HG03354 (cell line): ENCODE measurements around the gene VGLL1.

ENCODE experiments used
- ATAC-seq: cut with Tn5 transposase; IDR thresholded peaks from one replicate; pipeline ENCODE4 v1.9.1; 2021; ENCODE audit warnings: mild to moderate bottlenecking; ENCODE audit not compliant: unreplicated experiment, poor library complexity, severe bottlenecking

The VGLL1 gene, protein sequence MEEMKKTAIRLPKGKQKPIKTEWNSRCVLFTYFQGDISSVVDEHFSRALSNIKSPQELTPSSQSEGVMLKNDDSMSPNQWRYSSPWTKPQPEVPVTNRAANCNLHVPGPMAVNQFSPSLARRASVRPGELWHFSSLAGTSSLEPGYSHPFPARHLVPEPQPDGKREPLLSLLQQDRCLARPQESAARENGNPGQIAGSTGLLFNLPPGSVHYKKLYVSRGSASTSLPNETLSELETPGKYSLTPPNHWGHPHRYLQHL

GRCh38 chrX:136531951-136532350 lies at the start of gene VGLL1:
VGLL1 (plus strand) TSS chrX:136532215; CDS start chrX:136536021, 3,806 bp downstream.
- no peak for ATAC-seq

DNA sequence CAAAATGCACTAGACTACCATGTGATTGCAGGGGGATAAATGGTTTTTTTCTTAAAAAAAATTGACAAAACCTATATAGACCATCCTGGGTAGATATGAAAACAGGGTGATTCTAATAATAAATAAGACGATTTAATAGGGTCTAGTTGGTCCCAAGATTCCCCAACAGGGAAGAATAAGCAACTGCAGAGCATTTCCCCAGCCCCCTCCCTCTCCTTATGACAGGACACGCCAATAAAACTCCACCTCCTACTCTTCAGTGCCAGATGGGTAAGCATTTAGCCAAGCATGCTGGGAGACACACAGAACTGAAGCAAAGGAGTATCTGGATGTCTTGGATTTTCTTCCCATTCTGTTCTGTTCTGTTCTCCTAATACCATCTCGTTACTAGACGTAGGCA lies 44.4 kb upstream of the VGLL1 start, which contains the start of gene BRS3:
BRS3 (plus strand) TSS at position 301 of the 400 bp plus-strand sequence. CDS start 168 bp downstream, outside the sequence.
- ATAC-seq: no peak

DNA sequence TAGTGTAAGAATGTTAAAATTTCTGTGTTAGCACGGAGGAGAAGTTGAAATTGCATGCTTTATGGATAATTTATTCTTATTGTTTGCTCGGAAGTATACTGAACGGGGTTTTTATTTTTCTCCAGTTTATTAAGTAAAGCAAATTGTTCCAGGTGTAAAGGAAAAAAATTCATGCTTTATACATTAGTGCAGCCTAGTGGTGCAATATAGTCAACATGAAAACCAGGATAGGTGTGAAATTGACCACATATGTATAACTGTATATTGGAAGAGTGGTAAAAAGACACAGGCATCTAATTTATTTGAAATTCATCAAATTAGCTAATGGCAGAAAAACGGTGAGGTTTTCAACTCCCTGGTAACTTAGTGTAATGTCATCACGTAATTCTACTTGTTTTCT lies 43.3 kb upstream of the VGLL1 start:
- no peak for ATAC-seq

DNA sequence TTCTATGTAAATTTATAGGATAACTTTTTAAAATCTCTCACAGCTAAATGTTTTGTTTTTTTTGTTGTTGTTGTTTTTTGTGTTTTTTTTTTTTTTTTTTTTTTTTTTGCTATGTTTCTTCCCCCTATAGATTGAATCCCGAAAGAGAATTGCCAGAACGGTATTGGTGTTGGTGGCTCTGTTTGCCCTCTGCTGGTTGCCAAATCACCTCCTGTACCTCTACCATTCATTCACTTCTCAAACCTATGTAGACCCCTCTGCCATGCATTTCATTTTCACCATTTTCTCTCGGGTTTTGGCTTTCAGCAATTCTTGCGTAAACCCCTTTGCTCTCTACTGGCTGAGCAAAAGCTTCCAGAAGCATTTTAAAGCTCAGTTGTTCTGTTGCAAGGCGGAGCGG lies 40.2 kb upstream of the VGLL1 start:
- no peak for ATAC-seq

GRCh38 chrX:136493011-136493410 lies 39.0 kb upstream of the VGLL1 start:
- no peak for ATAC-seq

DNA sequence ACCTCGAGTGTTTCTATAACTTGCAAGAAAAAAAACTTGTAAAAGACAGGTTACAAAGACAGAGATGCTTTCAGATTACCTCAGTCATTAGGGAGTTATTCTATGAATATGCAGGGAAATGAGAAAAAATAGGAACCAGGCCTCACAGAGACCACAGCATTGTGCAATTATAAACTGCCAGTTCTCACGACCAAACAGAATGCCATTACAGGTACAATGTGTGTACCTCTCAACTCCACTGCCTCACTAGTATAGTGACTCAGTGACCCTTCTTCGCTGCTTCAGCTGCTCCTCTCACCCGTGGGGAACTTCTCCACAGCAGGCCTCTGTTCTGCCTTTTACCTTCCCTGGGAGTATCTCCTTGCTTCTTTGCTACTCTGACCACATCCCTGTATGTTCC lies 37.0 kb upstream of the VGLL1 start:
- ATAC-seq: no peak

DNA sequence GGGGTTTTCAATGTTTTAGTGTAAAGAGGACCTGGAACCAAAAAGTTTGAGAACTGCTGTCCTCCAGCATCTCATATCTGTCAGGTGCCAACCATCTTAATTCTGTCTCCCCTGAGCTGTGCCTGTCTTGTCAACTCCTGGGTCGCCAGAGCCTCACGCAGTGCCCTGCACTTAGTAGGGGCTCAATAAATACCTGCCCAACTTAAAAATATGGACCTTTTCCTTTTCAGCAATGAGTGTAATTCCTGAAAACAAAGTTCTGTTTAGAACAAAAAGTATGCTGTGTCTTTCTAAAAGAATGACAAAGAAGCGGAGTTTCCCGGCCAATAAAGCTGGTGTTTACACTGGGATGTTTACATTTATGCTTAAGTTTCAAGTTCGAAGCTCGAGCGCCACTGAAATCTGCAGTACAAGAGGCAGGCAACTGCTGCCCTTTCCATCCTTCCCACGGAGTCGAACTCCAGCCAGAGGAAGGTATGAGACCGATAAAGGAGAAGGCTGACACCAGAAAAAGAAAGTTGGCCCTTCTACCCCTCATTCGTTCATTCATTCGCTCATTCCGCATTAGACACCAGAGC lies 35.7 kb upstream of the VGLL1 start:
- ATAC-seq: no peak

GRCh38 chrX:136496764-136497555 lies 35.1 kb upstream of the VGLL1 start:
- ATAC-seq: peak; percentile 82

DNA sequence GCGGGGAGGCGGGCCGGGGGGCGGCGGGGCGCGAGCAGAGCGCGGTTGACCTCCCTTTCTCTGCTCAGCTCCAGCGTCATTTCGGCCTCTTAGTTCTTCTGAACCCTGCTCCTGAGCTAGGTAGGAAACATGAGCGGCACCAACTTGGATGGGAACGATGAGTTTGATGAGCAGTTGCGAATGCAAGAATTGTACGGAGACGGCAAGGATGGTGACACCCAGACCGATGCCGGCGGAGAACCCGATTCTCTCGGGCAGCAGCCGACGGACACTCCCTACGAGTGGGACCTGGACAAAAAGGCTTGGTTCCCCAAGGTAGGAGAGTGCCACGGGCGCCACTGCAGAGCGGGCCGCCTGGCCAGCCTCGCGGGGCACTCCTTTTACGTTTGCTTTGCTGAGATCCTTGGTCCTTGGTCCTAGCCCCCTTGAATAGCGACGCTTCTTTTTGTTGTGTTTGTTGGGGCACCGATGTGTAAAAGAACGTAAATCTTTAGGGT lies 34.4 kb upstream of the VGLL1 start, which contains the start of gene HTATSF1:
HTATSF1 (plus strand) TSS at position 37 of the 497 bp plus-strand sequence; CDS start at position 130, 93 bp downstream.
- peak; percentile 22 for ATAC-seq

DNA sequence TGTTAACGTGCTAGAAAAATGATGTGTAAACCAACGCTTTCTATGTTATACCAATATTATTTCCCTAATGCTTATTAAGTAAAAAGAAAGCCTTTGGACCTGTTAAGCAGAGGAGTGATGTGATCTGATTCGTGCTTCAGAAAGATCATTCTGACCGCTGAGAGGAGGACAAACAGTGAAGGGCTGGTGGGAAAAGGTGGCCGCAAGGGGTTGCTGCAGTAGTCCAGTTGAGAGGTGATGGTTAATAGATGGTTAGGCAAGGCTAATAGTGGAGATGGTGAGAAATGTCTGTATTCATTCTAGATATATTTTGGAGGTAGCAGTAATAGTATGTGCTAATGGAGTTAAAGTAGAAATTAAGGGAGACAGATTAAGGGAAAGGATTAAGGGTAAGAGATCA lies 12.9 kb upstream of the VGLL1 start:
- ATAC-seq: no peak

GRCh38 chrX:136523770-136524169 lies 8.2 kb upstream of the VGLL1 start:
- no peak for ATAC-seq

DNA sequence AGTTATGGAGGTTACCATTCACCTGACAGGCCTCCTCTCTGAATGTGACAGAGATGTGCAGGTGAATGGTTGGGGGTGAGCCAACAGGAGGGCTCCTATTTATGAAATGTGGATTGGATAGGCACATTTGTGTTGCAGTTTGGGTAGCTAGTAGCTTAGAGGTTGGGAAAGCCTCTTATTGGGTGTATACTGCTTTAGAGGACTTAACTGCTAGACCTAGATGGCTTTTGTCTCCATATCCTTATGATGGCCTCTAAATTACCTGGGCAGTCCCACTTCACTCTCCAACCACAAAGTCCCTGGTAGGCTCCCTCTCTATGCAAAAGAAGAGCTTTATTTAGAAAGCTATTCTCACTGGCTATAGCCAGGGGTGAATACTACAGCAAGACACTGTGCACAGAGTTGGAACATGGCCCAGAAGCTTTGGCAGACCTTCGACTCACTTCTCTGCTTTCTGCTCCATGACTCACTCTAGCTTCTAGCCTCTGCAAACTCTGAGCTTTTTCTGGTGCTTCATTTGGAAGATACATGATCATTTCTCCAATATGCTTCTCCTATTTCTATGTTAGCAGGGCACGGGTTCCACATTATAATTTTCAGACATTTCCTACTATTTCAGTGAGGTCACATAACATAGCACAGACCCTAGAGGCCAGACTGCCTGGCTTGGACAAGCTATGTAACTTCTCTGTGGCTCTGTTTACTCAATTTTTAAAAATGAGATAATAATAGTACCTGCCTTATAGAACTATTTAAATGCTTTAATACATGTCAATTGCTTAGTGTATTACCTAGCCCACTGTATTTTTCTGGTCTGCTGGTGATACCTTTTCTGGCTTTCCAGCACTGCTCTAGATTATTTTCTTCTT lies 6.0 kb upstream of the VGLL1 start:
- no peak for ATAC-seq

GRCh38 chrX:136528645-136529315 lies 3.2 kb upstream of the VGLL1 start:
- no peak for ATAC-seq

- no peak for ATAC-seq
Observed at GRCh38 chrX:136529795-136530194, 2.2 kb upstream of the VGLL1 start.

DNA sequence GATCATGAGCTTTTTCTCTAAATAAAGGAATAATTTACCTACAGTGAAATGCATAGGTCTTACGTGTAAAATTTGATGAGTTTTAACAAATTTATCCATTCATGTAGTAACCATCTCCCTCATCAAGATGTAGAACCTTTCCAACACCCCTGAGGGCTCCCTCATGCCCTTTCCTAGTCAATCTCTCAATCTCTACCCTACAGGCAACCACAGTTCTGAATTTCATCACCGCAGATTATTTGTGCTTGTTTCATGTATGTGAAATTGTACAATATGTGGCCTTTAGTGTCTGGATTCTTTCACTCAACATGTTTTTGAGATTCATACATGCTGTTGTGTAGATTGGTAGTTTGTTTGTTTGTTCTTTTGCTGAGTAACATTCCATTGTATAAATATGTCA lies 2.1 kb downstream of the VGLL1 start:
- ATAC-seq: no peak

DNA sequence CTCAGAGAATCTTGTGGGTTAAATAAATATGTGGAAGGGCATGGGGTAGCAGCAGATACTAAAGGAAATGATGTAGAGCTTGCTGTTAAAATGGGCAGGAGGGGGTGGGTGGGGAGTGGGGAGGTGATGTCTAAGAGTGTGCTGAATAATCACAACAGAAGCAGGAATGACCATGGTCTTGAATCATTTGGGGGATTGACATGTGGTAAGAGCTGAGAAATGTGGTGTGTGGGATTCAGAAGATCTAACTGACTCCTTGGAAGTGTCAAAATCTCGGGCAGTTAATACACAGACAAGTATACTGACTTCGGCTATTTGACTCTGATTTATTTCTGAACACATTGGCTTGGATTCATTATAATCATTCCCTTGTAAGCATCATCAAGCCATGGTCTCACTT lies 6.8 kb downstream of the VGLL1 start:
- ATAC-seq: no peak

- ATAC-seq: no peak
Observed at GRCh38 chrX:136540226-136540625, 8.2 kb downstream of the VGLL1 start.

- ATAC-seq: no peak
Observed at GRCh38 chrX:136541294-136541693, 9.3 kb downstream of the VGLL1 start.

GRCh38 chrX:136542281-136542680 lies 10.3 kb downstream of the VGLL1 start:
- no peak for ATAC-seq
